ENCODE data around the gene DPH3.
"Not testable (repeated sequence)": the region's sequence is repeated elsewhere in the genome, so short reads cannot be mapped to it uniquely, and the experiment has no call there.

DNA sequence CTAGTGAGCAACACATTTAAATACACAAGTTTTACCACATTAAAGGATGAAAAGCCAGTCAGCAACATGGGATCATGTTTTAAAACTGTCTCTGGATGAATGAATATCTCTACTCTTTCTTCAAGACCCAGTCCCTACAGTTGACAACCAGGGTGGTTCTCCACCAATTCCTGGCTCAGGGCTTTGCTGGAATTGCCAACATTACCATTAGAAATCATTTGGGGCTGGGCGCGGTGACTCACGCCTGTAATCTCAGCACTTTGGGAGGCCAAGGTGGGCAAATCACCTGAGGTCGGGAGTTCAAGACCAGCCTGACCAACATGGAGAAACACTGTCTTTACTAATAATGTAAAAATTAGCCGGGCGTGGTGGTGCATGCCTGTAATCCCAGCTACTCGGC is 45.7 kb upstream of the DPH3 start:
- TF ChIP-seq, protein P1, sequence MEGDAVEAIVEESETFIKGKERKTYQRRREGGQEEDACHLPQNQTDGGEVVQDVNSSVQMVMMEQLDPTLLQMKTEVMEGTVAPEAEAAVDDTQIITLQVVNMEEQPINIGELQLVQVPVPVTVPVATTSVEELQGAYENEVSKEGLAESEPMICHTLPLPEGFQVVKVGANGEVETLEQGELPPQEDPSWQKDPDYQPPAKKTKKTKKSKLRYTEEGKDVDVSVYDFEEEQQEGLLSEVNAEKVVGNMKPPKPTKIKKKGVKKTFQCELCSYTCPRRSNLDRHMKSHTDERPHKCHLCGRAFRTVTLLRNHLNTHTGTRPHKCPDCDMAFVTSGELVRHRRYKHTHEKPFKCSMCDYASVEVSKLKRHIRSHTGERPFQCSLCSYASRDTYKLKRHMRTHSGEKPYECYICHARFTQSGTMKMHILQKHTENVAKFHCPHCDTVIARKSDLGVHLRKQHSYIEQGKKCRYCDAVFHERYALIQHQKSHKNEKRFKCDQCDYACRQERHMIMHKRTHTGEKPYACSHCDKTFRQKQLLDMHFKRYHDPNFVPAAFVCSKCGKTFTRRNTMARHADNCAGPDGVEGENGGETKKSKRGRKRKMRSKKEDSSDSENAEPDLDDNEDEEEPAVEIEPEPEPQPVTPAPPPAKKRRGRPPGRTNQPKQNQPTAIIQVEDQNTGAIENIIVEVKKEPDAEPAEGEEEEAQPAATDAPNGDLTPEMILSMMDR (IDR thresholded peaks at IDR 0.05; ENCODE audit: poor library complexity) = not testable (repeated sequence)
- not testable (repeated sequence) for TF ChIP-seq EZH2phosphoT487 (IDR thresholded peaks at IDR 0.05; ENCODE audit: low read depth, severe bottlenecking, unreplicated experiment); EZH2 (IDR thresholded peaks at IDR 0.05; ENCODE audit: borderline replicate concordance)
